Measurements from ENCODE around the gene FUT1. TPM values are rescaled to one million over a fixed set of nuclear protein-coding genes. Genes with fewer than 3 reads are reported as not detected.
A peak's percentile ranks its signal among the peaks of the same experiment; 100 is the strongest.

The FUT1 gene
- total and polyA plus RNA-seq, 9 of the 15 experiments (the other 6 are each of a cell fraction or from before 2014, with no cell fraction given), result 2.3 to 18.5 (median 8.8) TPM

GRCh38 chr19:48795055-48795684, 42.7 kb upstream of the FUT1 start (continued):
- TF ChIP-seq, protein P1, sequence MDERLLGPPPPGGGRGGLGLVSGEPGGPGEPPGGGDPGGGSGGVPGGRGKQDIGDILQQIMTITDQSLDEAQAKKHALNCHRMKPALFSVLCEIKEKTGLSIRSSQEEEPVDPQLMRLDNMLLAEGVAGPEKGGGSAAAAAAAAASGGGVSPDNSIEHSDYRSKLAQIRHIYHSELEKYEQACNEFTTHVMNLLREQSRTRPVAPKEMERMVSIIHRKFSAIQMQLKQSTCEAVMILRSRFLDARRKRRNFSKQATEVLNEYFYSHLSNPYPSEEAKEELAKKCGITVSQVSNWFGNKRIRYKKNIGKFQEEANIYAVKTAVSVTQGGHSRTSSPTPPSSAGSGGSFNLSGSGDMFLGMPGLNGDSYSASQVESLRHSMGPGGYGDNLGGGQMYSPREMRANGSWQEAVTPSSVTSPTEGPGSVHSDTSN (CRISPR knock-in tag; IDR thresholded peaks at IDR 0.05; ENCODE audit: low read depth), result no peak
- TF ChIP-seq, protein P1 (tag; conservative IDR thresholded peaks at IDR 0.05; ENCODE audit: low read depth), result no peak
- TF ChIP-seq ZNF695 (CRISPR knock-in tag; IDR thresholded peaks at IDR 0.05) (no peak), ZNF146 (CRISPR knock-in tag; IDR thresholded peaks at IDR 0.05; ENCODE audit: unreplicated experiment) (no peak), ZBTB11 (CRISPR knock-in tag; IDR thresholded peaks at IDR 0.05) (peak in 1 of 3 experiments; percentile 92; a peak in 2 of 6 replicates), ZNF134 (CRISPR knock-in tag; conservative IDR thresholded peaks at IDR 0.05) (0 out of 2 replicates have a peak, but pooled peaks have one; percentile 41), ZNF398 (CRISPR knock-in tag; IDR thresholded peaks at IDR 0.05) (no peak), ZNF561 (CRISPR knock-in tag; conservative IDR thresholded peaks at IDR 0.05) (no peak), EZH2 (IDR thresholded peaks at IDR 0.05; ENCODE audit: borderline replicate concordance, low read depth, low read length) (no peak), XRCC5 (IDR thresholded peaks at IDR 0.05; ENCODE audit: low read depth, low read length) (no peak; the same call in 1 of the 2 replicates), CSDE1 (IDR thresholded peaks at IDR 0.05) (no peak), PYGO2 (tag; IDR thresholded peaks at IDR 0.05) (peak; percentile 44; the same call in 1 of the 2 replicates), NCOA6 (IDR thresholded peaks at IDR 0.05) (no peak), ZC3H11A (IDR thresholded peaks at IDR 0.05; ENCODE audit: low read depth, low read length) (no peak)
- TF ChIP-seq, protein P2, sequence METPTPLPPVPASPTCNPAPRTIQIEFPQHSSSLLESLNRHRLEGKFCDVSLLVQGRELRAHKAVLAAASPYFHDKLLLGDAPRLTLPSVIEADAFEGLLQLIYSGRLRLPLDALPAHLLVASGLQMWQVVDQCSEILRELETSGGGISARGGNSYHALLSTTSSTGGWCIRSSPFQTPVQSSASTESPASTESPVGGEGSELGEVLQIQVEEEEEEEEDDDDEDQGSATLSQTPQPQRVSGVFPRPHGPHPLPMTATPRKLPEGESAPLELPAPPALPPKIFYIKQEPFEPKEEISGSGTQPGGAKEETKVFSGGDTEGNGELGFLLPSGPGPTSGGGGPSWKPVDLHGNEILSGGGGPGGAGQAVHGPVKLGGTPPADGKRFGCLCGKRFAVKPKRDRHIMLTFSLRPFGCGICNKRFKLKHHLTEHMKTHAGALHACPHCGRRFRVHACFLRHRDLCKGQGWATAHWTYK (CRISPR knock-in tag; IDR thresholded peaks at IDR 0.05), result peak; percentile 92; the same call in 1 of the 2 replicates
- TF ChIP-seq, protein P3, sequence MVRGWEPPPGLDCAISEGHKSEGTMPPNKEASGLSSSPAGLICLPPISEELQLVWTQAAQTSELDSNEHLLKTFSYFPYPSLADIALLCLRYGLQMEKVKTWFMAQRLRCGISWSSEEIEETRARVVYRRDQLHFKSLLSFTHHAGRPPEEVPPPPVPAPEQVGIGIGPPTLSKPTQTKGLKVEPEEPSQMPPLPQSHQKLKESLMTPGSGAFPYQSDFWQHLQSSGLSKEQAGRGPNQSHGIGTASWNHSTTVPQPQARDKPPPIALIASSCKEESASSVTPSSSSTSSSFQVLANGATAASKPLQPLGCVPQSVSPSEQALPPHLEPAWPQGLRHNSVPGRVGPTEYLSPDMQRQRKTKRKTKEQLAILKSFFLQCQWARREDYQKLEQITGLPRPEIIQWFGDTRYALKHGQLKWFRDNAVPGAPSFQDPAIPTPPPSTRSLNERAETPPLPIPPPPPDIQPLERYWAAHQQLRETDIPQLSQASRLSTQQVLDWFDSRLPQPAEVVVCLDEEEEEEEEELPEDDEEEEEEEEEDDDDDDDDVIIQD (CRISPR knock-in tag; IDR thresholded peaks at IDR 0.05), result no peak

Data from K562 (cell line).